ENCODE measurements around the gene VASP. TPM values are rescaled to one million over a fixed set of nuclear protein-coding genes. Genes with fewer than 3 reads are reported as not detected.

Gene VASP
- total and polyA plus RNA-seq, 2 of the 13 experiments (the other 11 are each of a cell fraction or from before 2014, with no cell fraction given): 41.8 to 67.1 TPM

DNA sequence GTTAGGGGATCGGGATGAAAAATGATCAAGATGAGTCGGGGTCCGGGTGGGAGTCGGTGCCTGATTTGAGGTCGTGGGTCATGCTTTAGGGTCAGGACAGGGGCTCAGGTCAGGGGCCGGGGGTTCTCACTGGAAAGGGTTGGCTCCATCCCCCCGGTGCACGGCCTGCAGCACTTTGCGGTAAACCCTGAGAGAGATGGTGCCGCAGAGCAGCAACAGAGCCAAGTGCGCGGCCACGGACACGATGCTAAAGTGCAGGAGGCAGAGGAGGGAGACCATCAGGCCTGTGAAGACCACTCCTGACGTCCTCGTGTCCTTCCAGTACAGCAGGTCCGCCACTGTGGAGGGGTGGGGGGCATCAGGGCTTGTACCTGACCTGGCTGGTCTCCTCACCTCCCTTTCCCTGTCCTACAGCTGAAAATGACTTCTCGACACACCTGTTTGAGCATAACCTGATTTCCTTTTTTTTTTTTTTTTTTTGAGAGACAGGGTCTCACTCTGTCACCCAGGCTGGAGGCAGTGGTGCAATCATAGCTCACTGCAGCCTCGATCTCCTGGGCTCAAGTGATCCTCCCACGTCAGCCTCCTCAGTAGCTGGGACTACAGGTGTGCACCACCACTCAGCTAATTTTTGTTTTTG, 17.9 kb upstream of the VASP start:
- ChIA-PET POLR2A (no interaction called here), CTCF (ENCODE audit: low intra/inter-chr PET ratio, low total read pairs) (no interaction called here)
- TF ChIP-seq, protein P1, sequence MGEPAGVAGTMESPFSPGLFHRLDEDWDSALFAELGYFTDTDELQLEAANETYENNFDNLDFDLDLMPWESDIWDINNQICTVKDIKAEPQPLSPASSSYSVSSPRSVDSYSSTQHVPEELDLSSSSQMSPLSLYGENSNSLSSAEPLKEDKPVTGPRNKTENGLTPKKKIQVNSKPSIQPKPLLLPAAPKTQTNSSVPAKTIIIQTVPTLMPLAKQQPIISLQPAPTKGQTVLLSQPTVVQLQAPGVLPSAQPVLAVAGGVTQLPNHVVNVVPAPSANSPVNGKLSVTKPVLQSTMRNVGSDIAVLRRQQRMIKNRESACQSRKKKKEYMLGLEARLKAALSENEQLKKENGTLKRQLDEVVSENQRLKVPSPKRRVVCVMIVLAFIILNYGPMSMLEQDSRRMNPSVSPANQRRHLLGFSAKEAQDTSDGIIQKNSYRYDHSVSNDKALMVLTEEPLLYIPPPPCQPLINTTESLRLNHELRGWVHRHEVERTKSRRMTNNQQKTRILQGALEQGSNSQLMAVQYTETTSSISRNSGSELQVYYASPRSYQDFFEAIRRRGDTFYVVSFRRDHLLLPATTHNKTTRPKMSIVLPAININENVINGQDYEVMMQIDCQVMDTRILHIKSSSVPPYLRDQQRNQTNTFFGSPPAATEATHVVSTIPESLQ (CRISPR knock-in tag; conservative IDR thresholded peaks at IDR 0.05): no peak
- TF ChIP-seq SP4 (CRISPR knock-in tag; IDR thresholded peaks at IDR 0.05) (no peak), XBP1 (CRISPR knock-in tag; IDR thresholded peaks at IDR 0.05) (no peak), WIZ (CRISPR knock-in tag; IDR thresholded peaks at IDR 0.05) (no peak), SRF (IDR thresholded peaks at IDR 0.05; ENCODE audit: low read depth, low read length) (no peak)
- TF ChIP-seq, protein P2, sequence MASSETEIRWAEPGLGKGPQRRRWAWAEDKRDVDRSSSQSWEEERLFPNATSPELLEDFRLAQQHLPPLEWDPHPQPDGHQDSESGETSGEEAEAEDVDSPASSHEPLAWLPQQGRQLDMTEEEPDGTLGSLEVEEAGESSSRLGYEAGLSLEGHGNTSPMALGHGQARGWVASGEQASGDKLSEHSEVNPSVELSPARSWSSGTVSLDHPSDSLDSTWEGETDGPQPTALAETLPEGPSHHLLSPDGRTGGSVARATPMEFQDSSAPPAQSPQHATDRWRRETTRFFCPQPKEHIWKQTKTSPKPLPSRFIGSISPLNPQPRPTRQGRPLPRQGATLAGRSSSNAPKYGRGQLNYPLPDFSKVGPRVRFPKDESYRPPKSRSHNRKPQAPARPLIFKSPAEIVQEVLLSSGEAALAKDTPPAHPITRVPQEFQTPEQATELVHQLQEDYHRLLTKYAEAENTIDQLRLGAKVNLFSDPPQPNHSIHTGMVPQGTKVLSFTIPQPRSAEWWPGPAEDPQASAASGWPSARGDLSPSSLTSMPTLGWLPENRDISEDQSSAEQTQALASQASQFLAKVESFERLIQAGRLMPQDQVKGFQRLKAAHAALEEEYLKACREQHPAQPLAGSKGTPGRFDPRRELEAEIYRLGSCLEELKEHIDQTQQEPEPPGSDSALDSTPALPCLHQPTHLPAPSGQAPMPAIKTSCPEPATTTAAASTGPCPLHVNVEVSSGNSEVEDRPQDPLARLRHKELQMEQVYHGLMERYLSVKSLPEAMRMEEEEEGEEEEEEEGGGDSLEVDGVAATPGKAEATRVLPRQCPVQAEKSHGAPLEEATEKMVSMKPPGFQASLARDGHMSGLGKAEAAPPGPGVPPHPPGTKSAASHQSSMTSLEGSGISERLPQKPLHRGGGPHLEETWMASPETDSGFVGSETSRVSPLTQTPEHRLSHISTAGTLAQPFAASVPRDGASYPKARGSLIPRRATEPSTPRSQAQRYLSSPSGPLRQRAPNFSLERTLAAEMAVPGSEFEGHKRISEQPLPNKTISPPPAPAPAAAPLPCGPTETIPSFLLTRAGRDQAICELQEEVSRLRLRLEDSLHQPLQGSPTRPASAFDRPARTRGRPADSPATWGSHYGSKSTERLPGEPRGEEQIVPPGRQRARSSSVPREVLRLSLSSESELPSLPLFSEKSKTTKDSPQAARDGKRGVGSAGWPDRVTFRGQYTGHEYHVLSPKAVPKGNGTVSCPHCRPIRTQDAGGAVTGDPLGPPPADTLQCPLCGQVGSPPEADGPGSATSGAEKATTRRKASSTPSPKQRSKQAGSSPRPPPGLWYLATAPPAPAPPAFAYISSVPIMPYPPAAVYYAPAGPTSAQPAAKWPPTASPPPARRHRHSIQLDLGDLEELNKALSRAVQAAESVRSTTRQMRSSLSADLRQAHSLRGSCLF (CRISPR knock-in tag; IDR thresholded peaks at IDR 0.05; ENCODE audit: borderline replicate concordance): no peak
- TF ChIP-seq, protein P3, sequence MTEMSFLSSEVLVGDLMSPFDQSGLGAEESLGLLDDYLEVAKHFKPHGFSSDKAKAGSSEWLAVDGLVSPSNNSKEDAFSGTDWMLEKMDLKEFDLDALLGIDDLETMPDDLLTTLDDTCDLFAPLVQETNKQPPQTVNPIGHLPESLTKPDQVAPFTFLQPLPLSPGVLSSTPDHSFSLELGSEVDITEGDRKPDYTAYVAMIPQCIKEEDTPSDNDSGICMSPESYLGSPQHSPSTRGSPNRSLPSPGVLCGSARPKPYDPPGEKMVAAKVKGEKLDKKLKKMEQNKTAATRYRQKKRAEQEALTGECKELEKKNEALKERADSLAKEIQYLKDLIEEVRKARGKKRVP (CRISPR knock-in tag; IDR thresholded peaks at IDR 0.05): no peak
- Histone ChIP-seq H3K27me3 (ENCODE audit: control insufficient read depth in 1 of 2, insufficient read depth in 2 of 2, low read length in 2 of 2) (no peaks in the 10 kb centered on the region), H3K4me2 (ENCODE audit: low read depth, low read length) (no peak overlapping the region), H2AFZ (ENCODE audit: low read length) (no peak overlapping the region), H3K9me3 (ENCODE audit: low read length) (no peaks in the 10 kb centered on the region), H3K4me3 (replicated peaks in 1 of 3; ENCODE audit: insufficient read depth in 1 of 3, low read depth in 2 of 3, low read length in 3 of 3) (no peak overlapping the region), H3K4me1 (ENCODE audit: insufficient read depth, low read length) (peaks cover 34% of the 10 kb centered on the region), H3K27ac (ENCODE audit: extremely low read length, insufficient read depth, low read length) (no peak overlapping the region), H3K79me2 (ENCODE audit: insufficient read depth, low read length) (no peaks in the 10 kb centered on the region), H3K9ac (ENCODE audit: insufficient read depth, low read depth, low read length) (no peak overlapping the region), H4K20me1 (ENCODE audit: insufficient read depth, low read length) (no peaks in the 10 kb centered on the region), H3K36me3 (replicated peaks in 1 of 2; ENCODE audit: control insufficient read depth in 1 of 2, insufficient read depth in 2 of 2, low read length in 2 of 2) (no peaks in the 10 kb centered on the region)
- in situ Hi-C loops (cut with HindIII; ENCODE audit: extremely low pct_ligation_motif_present, low pct_unique_long_range_greater_than_20kb) (no loop called here), intact Hi-C loops (cut with micrococcal nuclease; ENCODE audit: unreplicated experiment) (no loop called here)
- ATAC-seq: no peak
- no peak for DNase-seq (ENCODE audit: low spot score)
- no peak for FAIRE-seq
- no TSS peak for BruUV-seq (replicated peaks)
- WGBS (ENCODE audit: low lambda C conversion rate): 73% methylated on average over 13 of the region's 20 CpGs
